H9 (cell line): Measurements from ENCODE around the gene DUSP7. TPM values are rescaled to one million over a fixed set of nuclear protein-coding genes. Genes with fewer than 3 reads are reported as not detected.

Experiments
- DNase-seq: peaks from one replicate; pipeline ENCODE4 v3.0.0-alpha.2; 2017
- H2AFZ ChIP-seq: one replicate; pipeline ENCODE4 v1.6.1; 2013; ENCODE audit warnings: mild to moderate bottlenecking, low read length, control low read depth, moderate library complexity
- H2AK5ac ChIP-seq: 2 replicates; pipeline ENCODE4 v1.6.1; 2013; ENCODE audit warnings: low read length, control low read depth, mixed read lengths; ENCODE audit not compliant: insufficient read length
- H2BK120ac ChIP-seq: one replicate; pipeline ENCODE4 v1.6.1; 2013; ENCODE audit warnings: low read depth, mild to moderate bottlenecking, low read length, control low read depth, inconsistent platforms; ENCODE audit not compliant: poor library complexity, severe bottlenecking
- H2BK12ac ChIP-seq: 2 replicates; pipeline ENCODE4 v1.6.1; 2013; ENCODE audit warnings: low read length, control low read depth, mixed read lengths, low read depth; ENCODE audit not compliant: insufficient read length
- H2BK15ac ChIP-seq: 2 replicates; pipeline ENCODE4 v1.6.1; 2013; ENCODE audit warnings: low read depth, low read length, control low read depth
- H2BK20ac ChIP-seq: one replicate; pipeline ENCODE4 v1.6.1; 2013; ENCODE audit warnings: low read depth, mild to moderate bottlenecking, low read length, control low read depth, inconsistent platforms; ENCODE audit not compliant: poor library complexity, severe bottlenecking
- H2BK5ac ChIP-seq: 2 replicates; pipeline ENCODE4 v1.6.1; 2013; ENCODE audit warnings: low read length, control low read depth, mixed read lengths; ENCODE audit not compliant: insufficient read length
- H3K14ac ChIP-seq: 2 replicates; pipeline ENCODE4 v1.6.1; 2013; ENCODE audit warnings: low read length, control low read depth; ENCODE audit not compliant: insufficient read depth
- H3K18ac ChIP-seq: 2 replicates; pipeline ENCODE4 v1.6.1; 2013; ENCODE audit warnings: low read depth, mild to moderate bottlenecking, mixed read lengths, low read length, control low read depth; ENCODE audit not compliant: insufficient read length
- H3K23ac ChIP-seq: 2 replicates; pipeline ENCODE4 v1.6.1; 2013; ENCODE audit warnings: low read length, control low read depth, mixed read lengths, low read depth; ENCODE audit not compliant: insufficient read length
- H3K23me2 ChIP-seq: 2 replicates; pipeline ENCODE4 v1.6.1; 2013; ENCODE audit warnings: low read depth, mild to moderate bottlenecking, mixed read lengths, low read length, control low read depth; ENCODE audit not compliant: insufficient read length, poor library complexity, severe bottlenecking
- H3K27ac ChIP-seq: 2 replicates; pipeline ENCODE4 v1.5.1; 2013; ENCODE audit warnings: low read length, control low read depth, mixed read lengths, low read depth; ENCODE audit not compliant: insufficient read length
- H3K27me3 ChIP-seq: 2 replicates; pipeline ENCODE4 v1.6.1; 2013; ENCODE audit warnings: low read length, control low read depth, inconsistent platforms; ENCODE audit not compliant: insufficient read depth
- H3K4ac ChIP-seq: 2 replicates; pipeline ENCODE4 v1.6.1; 2013; ENCODE audit warnings: low read depth, mild to moderate bottlenecking, control low read depth, inconsistent platforms, low read length, moderate library complexity
- H3K4me1 ChIP-seq: 2 replicates; pipeline ENCODE4 v1.6.1; 2013; ENCODE audit warnings: low read length, control low read depth, inconsistent platforms; ENCODE audit not compliant: insufficient read depth
- H3K4me2 ChIP-seq: 2 replicates; pipeline ENCODE4 v1.6.1; 2013; ENCODE audit warnings: low read length, control low read depth, mixed read lengths; ENCODE audit not compliant: insufficient read length, insufficient read depth
- H3K56ac ChIP-seq: 2 replicates; pipeline ENCODE4 v1.6.1; 2013; ENCODE audit warnings: low read depth, mild to moderate bottlenecking, mixed read lengths, low read length, control low read depth; ENCODE audit not compliant: insufficient read length
- H3K79me1 ChIP-seq: 2 replicates; pipeline ENCODE4 v1.6.1; 2013; ENCODE audit warnings: low read depth, mild to moderate bottlenecking, moderate library complexity, low read length, control low read depth, inconsistent platforms; ENCODE audit not compliant: insufficient read depth, poor library complexity, severe bottlenecking
- H3K79me2 ChIP-seq: 2 replicates; pipeline ENCODE4 v1.6.1; 2013; ENCODE audit warnings: low read length, control low read depth, inconsistent platforms; ENCODE audit not compliant: insufficient read depth
- H3K9ac ChIP-seq: 2 replicates; pipeline ENCODE4 v1.6.1; 2013; ENCODE audit warnings: low read length, control low read depth, mixed read lengths; ENCODE audit not compliant: insufficient read length; ENCODE audit errors: extremely low read depth
- H3K9me3 ChIP-seq: one replicate; pipeline ENCODE4 v1.6.1; 2013; ENCODE audit warnings: low read depth, low read length, inconsistent platforms; ENCODE audit not compliant: control insufficient read depth
- H3T11ph ChIP-seq: one replicate; pipeline ENCODE4 v1.6.1; 2013; ENCODE audit warnings: mild to moderate bottlenecking, low read length, control low read depth, inconsistent platforms
- H4K20me1 ChIP-seq: one replicate; pipeline ENCODE4 v1.6.1; 2013; ENCODE audit not compliant: control insufficient read depth, insufficient read length, insufficient read depth
- H4K5ac ChIP-seq: 2 replicates; pipeline ENCODE4 v1.6.1; 2013; ENCODE audit warnings: low read depth, mild to moderate bottlenecking, mixed read lengths, low read length, control low read depth; ENCODE audit not compliant: insufficient read length
- H4K8ac ChIP-seq: replicated peaks from 2 replicates; pipeline ENCODE4 v1.6.1; 2013; ENCODE audit warnings: low read length, control low read depth, mixed read lengths, low read depth; ENCODE audit not compliant: insufficient read length
- H4K91ac ChIP-seq: 2 replicates; pipeline ENCODE4 v1.6.1; 2013; ENCODE audit warnings: low read depth, mild to moderate bottlenecking, moderate library complexity, mixed read lengths, low read length, control low read depth; ENCODE audit not compliant: insufficient read length
- H3K27ac Mint-ChIP-seq, 3 experiments: 2 replicates in 2 of 3; 3 replicates in 1 of 3; pipeline ENCODE4 v1.8.0; 2020 to 2021; ENCODE audit warnings: mixed read lengths in 3 of 3, mild to moderate bottlenecking in 1 of 3, moderate library complexity in 1 of 3
- H3K27me3 Mint-ChIP-seq: 2 replicates; pipeline ENCODE4 v1.8.0; 2021; ENCODE audit warnings: low read depth, mild to moderate bottlenecking, moderate library complexity, mixed read lengths
- H3K36me3 Mint-ChIP-seq, 3 experiments: 2 replicates in 2 of 3; 3 replicates in 1 of 3; pipeline ENCODE4 v1.8.0; 2020 to 2021; ENCODE audit warnings: low read depth in 3 of 3, mixed read lengths in 3 of 3; ENCODE audit not compliant: insufficient read depth in 1 of 3
- H3K4me1 Mint-ChIP-seq, 2 experiments: 2 replicates each; pipeline ENCODE4 v1.8.0; 2020; ENCODE audit warnings: mixed read lengths in 2 of 2
- H3K4me3 Mint-ChIP-seq, 2 experiments: 2 replicates in 1 of 2; 3 replicates in 1 of 2; pipeline ENCODE4 v1.8.0; 2020 to 2021; ENCODE audit warnings: mild to moderate bottlenecking in 2 of 2, mixed read lengths in 2 of 2, moderate library complexity in 1 of 2
- H3K9me3 Mint-ChIP-seq, 2 experiments: 2 replicates in 1 of 2; 3 replicates in 1 of 2; pipeline ENCODE4 v1.8.0; 2020; ENCODE audit warnings: mild to moderate bottlenecking in 2 of 2, mixed read lengths in 2 of 2, moderate library complexity in 1 of 2
- WGBS: extraction: QIAGEN DNeasy Blood & Tissue Kit; methylation state at CpG from one replicate; pipeline ENCODE4 v1.1.7; 2013; ENCODE audit warnings: missing lambda C conversion rate, low lambda C conversion rate, mixed read lengths; ENCODE audit not compliant: insufficient read length; ENCODE audit errors: extremely low coverage; 5-methylcytosine and 5-hydroxymethylcytosine counted together
- total RNA-seq: library from RNA; stranded (reverse); gene quantifications from 2 replicates; pipeline ENCODE4 v1.2.1, GENCODE V29; 2021
- TF ChIP-seq, protein P1 (sequence below): fragments of 200-600 bp; sonication (generic); conservative IDR thresholded peaks from 3 replicates; pipeline ENCODE4 v1.8.0; 2021; ENCODE audit warnings: antibody characterized with exemption, mild to moderate bottlenecking

DUSP7 gene
- total RNA-seq, 1 experiment from 2014 or later = 24.0 TPM

DNA sequence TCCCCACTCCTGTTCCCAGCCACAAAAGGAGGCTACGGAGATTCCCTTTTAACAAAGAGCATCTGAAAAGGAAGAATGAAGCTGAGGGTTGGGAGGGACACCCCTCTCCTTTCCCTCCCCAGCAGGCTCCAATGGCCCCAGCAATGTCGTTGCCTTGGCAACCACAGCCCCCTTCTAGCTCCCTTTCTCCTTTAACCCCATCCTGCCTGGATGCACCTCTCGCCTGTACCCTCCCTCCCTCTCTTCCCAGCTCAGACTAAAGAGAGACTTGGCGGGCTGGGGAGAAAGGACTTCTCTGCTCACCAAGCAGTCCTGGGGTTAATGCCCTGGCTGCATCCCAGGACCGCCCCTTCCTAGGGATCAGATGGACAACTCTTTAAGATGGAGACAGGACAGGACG, 53.6 kb downstream of the DUSP7 start:
- H3K4me1 Mint-ChIP-seq = peaks cover 56 to 65% of the 10 kb centered on the region in 2 experiments

More for the DNA sequence above, 53.6 kb downstream of the DUSP7 start:
- H3K27me3 ChIP-seq = no peaks in the 10 kb centered on the region
- no peak overlapping the region for H4K91ac ChIP-seq
- H3K4me2 ChIP-seq = no peak overlapping the region
- Mint-ChIP-seq H3K27ac (no peak overlapping the region; a peak in 1 of 7 replicates), H3K36me3 (no peaks in the 10 kb centered on the region; a peak in 1 of 7 replicates), H3K9me3 (no peaks in the 10 kb centered on the region), H3K27me3 (peaks cover 4% of the 10 kb centered on the region), H3K4me3 (peak overlapping the region in 1 of 2 experiments; percentile 48; a peak in 2 of 5 replicates)
- no peak overlapping the region for H2AFZ ChIP-seq
- H3K18ac ChIP-seq = no peak overlapping the region
- no peak overlapping the region for H3K4ac ChIP-seq
- H3K23ac ChIP-seq = no peak overlapping the region
- no peaks in the 10 kb centered on the region for H3K79me2 ChIP-seq
- peaks cover 2% of the 10 kb centered on the region for H4K20me1 ChIP-seq
- no CpG with 5 or more reads among the region's 6 CpGs for WGBS
- H3K4me1 ChIP-seq = peaks cover 17% of the 10 kb centered on the region; the same call in 1 of the 2 replicates
- H3K23me2 ChIP-seq = no peaks in the 10 kb centered on the region
- no peak overlapping the region for H3K9ac ChIP-seq
- H3K56ac ChIP-seq = no peak overlapping the region
- H2BK20ac ChIP-seq = no peak overlapping the region
- H2BK5ac ChIP-seq = no peak overlapping the region
- H4K5ac ChIP-seq = no peak overlapping the region
- no peak overlapping the region; the same call in 1 of the 2 replicates for H3K14ac ChIP-seq
- H2AK5ac ChIP-seq = no peak overlapping the region
- TF ChIP-seq, protein P1, sequence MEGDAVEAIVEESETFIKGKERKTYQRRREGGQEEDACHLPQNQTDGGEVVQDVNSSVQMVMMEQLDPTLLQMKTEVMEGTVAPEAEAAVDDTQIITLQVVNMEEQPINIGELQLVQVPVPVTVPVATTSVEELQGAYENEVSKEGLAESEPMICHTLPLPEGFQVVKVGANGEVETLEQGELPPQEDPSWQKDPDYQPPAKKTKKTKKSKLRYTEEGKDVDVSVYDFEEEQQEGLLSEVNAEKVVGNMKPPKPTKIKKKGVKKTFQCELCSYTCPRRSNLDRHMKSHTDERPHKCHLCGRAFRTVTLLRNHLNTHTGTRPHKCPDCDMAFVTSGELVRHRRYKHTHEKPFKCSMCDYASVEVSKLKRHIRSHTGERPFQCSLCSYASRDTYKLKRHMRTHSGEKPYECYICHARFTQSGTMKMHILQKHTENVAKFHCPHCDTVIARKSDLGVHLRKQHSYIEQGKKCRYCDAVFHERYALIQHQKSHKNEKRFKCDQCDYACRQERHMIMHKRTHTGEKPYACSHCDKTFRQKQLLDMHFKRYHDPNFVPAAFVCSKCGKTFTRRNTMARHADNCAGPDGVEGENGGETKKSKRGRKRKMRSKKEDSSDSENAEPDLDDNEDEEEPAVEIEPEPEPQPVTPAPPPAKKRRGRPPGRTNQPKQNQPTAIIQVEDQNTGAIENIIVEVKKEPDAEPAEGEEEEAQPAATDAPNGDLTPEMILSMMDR = no peak
- no peak overlapping the region for H4K8ac ChIP-seq
- H2BK15ac ChIP-seq = no peak overlapping the region
- H2BK120ac ChIP-seq = no peak overlapping the region
- H3K79me1 ChIP-seq = no peaks in the 10 kb centered on the region
- H3K9me3 ChIP-seq = no peaks in the 10 kb centered on the region
- H3T11ph ChIP-seq = no peak overlapping the region
- no peak overlapping the region for H2BK12ac ChIP-seq
- DNase-seq = no peak
- no peak overlapping the region for H3K27ac ChIP-seq
